GM12801 (cell line): ENCODE measurements around the gene SPATA24.

Source experiments
- TF ChIP-seq, protein P1 (sequence below): IDR thresholded peaks from one replicate; pipeline ENCODE4 v1.5.1; 2011; ENCODE audit warnings: control low read depth; ENCODE audit not compliant: insufficient read length; ENCODE audit errors: extremely low read depth

SPATA24 gene

DNA sequence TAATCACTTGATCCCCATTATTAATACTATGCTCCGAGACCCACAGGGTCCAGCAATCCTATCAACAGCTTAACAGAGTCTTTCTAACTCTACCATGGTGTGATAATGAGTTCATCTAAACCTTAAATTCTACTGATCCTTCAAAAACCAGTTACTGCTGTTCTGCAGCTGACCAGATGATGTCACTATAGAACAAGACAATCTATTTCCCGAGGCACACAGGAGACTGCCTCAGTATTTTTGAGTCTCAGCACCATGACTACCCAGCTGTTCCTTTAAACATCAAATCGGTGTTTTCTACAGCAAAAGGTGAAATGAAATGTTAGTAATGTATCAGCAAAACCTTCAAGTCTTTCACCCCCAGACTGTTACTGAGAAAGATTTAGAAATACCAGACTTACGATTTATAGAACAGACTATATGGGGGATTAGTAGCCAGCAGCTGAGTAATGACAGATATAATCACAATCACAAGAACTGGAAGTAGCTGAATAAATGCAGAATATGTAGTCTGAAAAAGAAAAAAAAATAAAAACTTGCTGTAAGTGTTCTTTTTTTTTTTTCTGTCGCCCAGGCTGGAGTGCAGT lies 18.5 kb upstream of the SPATA24 start:
- TF ChIP-seq, protein P1, sequence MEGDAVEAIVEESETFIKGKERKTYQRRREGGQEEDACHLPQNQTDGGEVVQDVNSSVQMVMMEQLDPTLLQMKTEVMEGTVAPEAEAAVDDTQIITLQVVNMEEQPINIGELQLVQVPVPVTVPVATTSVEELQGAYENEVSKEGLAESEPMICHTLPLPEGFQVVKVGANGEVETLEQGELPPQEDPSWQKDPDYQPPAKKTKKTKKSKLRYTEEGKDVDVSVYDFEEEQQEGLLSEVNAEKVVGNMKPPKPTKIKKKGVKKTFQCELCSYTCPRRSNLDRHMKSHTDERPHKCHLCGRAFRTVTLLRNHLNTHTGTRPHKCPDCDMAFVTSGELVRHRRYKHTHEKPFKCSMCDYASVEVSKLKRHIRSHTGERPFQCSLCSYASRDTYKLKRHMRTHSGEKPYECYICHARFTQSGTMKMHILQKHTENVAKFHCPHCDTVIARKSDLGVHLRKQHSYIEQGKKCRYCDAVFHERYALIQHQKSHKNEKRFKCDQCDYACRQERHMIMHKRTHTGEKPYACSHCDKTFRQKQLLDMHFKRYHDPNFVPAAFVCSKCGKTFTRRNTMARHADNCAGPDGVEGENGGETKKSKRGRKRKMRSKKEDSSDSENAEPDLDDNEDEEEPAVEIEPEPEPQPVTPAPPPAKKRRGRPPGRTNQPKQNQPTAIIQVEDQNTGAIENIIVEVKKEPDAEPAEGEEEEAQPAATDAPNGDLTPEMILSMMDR = peak; percentile 20

DNA sequence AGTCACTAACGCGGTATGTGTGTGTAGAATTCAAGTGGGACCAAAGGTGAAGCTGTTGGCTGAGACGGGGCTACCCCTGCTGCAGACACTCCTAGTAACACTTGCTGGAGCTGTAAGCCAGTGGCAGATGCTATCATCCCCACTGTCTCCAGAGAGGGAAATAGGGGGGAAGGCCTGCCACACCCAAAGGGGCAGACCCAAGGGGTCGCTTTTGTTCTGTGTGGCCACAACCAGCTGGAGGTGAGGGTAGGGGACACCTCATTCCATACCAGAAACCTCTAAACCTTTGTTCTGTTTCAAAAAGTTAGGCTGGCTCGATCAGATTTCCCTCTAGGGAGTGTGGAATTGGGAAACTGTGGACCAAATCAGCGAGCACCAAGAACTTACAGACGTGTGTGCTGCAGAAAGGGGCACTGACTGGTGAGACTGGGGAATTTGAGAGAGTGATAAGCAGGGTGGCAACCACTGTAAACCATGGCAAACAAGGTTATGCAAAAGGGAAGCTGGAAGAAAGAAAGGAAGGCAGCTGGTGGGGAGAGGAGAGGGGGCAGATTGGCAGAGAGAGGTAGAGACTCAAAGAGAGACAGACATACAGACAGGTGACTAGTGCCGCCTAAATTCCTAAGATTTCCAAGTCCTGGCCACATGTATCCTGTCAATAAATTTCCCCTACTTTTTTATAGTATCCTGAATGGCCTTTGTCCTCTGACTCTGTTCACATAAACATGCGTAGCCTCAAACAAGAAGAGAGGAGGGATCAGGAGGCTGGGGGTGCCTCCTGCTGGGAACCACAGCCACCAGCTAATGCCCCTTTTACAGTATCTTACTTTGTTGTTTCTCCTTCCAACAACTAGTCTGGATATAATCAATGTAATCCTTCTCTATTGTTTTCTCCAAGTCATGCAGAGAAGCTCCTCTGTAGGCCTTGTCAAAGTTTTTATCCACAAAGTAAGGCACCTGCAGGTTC lies 15.6 kb upstream of the SPATA24 start:
- TF ChIP-seq, protein P1 = no peak

DNA sequence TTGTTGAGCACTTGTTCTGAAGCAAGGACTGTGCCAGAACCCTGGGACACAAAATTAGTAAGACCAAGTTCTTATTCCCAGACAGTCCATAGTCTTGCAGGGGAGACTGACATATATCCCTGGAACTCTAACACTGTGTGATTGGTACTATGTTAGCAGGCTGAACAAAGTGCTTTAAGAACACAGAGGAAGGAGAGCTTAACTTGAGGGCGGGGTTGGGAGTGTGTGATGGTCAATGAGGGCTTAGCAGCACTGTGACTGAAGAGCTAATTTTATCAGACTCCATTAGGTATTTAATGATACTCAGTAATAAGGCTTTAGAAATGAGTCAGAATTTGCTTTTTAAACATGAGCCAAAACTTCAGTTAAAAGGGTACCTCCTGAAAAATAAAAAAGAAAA lies 14.9 kb upstream of the SPATA24 start:
- TF ChIP-seq, protein P1 = no peak

DNA sequence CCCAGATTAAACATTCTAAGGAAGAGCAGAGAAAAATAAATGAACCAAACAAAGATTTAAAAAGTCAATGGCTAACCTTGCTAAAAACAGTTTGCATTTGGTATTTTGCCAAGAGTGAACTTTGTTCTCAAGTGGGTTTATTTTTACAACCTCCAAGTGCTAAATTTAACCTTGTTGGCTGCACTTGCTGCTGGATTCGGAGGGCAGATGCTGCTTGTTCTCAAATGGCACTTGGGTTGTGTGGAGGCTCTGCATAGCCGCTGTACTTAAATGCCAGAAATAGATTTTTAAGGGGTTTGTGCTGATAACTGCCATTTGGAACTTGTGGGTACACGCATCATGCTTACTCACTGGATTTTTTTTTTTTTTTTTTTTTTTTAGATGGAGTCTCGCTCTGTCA lies 13.3 kb upstream of the SPATA24 start:
- TF ChIP-seq, protein P1 = no peak

DNA sequence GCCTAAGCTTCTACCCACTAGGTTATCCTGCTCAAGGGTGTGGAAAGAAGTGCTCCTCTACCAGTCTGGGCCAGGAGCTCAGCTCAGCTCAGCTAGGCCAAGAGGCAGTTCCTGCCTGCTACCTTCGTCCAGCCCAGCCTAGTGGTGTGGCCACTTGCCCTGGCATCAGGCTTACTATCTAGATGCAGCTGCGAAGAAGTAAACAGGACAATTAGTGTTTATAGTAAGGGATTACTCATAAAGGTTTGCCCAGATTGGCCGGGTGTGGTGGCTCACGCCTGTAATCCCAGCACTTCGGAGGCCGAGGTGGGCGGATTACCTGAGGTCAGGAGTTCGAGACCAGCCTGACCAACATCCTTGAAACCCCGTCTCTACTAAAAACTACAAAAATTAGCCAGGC lies 12.8 kb upstream of the SPATA24 start:
- TF ChIP-seq, protein P1 = no peak

DNA sequence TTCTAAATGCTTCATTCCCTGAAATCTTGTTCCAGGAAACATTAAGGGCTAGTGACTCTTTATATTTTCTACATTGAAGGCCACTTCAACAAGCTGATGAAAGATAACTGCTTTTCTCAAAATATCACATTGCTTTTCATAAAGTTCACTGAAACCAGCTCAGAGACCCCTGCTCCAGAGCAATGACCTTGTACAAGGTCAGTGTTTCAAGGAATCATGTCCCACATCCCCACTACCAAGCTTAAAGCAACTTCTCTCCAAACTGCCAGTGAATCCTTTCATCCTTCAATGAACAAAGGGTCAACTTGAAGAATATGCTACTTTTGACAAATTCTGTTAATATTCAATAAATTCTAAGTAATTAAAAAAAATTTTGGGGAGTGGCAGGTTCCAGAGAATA lies 12.0 kb upstream of the SPATA24 start:
- TF ChIP-seq, protein P1 = no peak

DNA sequence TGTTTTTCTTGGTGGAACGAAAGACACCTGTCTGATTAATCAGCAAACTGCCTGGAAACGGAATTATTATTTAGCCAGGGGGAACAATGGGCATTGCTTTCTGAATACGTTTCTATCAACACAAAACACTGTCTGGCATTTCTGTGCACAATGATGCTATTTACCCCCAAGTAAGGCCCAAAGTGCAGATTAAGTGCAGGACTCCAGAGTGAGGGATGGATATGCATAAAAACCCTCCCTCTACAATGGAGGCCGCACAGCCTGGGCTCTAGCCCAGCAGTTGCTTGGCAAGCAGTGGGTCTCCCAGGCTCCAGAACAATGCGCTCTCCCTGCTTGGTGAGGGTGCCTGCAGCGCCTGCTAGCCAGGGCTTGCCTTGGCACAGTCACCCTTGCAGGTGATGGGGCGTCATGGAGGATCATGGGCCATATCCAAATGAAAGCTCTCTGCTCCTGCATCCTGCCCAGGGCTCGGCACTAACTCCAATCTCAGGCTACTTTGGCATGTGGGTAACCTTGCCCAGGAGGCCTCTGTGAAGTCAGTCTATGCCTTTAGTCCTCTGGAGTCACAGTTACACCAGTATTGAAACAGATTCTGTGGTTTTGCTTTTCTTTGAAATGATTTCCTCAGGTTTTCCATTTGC lies 11.5 kb upstream of the SPATA24 start:
- TF ChIP-seq, protein P1 = no peak
